ENCODE data around the gene SLC7A4. TPM values are rescaled to one million over a fixed set of nuclear protein-coding genes. Genes with fewer than 3 reads are reported as not detected.
A peak's percentile ranks its signal among the peaks of the same experiment; 100 is the strongest.
"Not testable (repeated sequence)": the region's sequence is repeated elsewhere in the genome, so short reads cannot be mapped to it uniquely, and the experiment has no call there.

SLC7A4 gene
- total RNA-seq (under 1 TPM; 0.13 to 0.15 TPM), total RNA-seq (0 reads per million in 2 donors)

GRCh38 chr22:21032037-21032867, at the start of gene SLC7A4:
TSS of gene SLC7A4 (minus strand) at chr22:21032561. CDS start at chr22:21031812, 749 bp downstream.
- peak within 1 kb of the TSS; percentile 75 for H3K4me3 Mint-ChIP-seq
- peaks cover 48% of the 10 kb centered on the region for H3K27me3 Mint-ChIP-seq
- peak; percentile 48 for ATAC-seq
- DNase-seq = no peak
- H3K36me3 Mint-ChIP-seq (ENCODE audit: low read depth) = peaks cover 3% of the 10 kb centered on the region
- peaks cover 6% of the 10 kb centered on the region for H3K4me1 Mint-ChIP-seq
- H3K27ac Mint-ChIP-seq = no peak within 1 kb of the TSS
- H3K9me3 ChIP-seq (ENCODE audit: control insufficient read depth, low read length, poor library complexity, severe bottlenecking) = no peaks in the 10 kb centered on the region

GRCh38 chr22:21080435-21081137, 48.2 kb upstream of the SLC7A4 start:
- Mint-ChIP-seq H3K27me3 (peaks cover 11% of the 10 kb centered on the region), H3K36me3 (ENCODE audit: low read depth) (no peaks in the 10 kb centered on the region), H3K4me1 (no peaks in the 10 kb centered on the region), H3K4me3 (no peak overlapping the region), H3K27ac (no peak overlapping the region)
- DNase-seq = no peak
- H3K9me3 ChIP-seq (ENCODE audit: control insufficient read depth, low read length, poor library complexity, severe bottlenecking) = no peaks in the 10 kb centered on the region
- ATAC-seq = no peak

GRCh38 chr22:21079493-21079892, 47.1 kb upstream of the SLC7A4 start:
- no peaks in the 10 kb centered on the region for H3K4me1 Mint-ChIP-seq
- no peaks in the 10 kb centered on the region for H3K36me3 Mint-ChIP-seq (ENCODE audit: low read depth)
- no peak overlapping the region for H3K27ac Mint-ChIP-seq
- H3K27me3 Mint-ChIP-seq = peaks cover 11% of the 10 kb centered on the region
- H3K9me3 ChIP-seq (ENCODE audit: control insufficient read depth, low read length, poor library complexity, severe bottlenecking) = no peaks in the 10 kb centered on the region
- ATAC-seq (no peak), DNase-seq (no peak)
- no peak overlapping the region for H3K4me3 Mint-ChIP-seq

- Mint-ChIP-seq H3K27ac (no peak overlapping the region), H3K36me3 (ENCODE audit: low read depth) (no peaks in the 10 kb centered on the region), H3K27me3 (peaks cover 11% of the 10 kb centered on the region), H3K4me3 (no peak overlapping the region), H3K4me1 (no peaks in the 10 kb centered on the region)
- H3K9me3 ChIP-seq (ENCODE audit: control insufficient read depth, low read length, poor library complexity, severe bottlenecking) = no peaks in the 10 kb centered on the region
- ATAC-seq = no peak
- no peak for DNase-seq
These were observed 46.6 kb upstream of the SLC7A4 start for GRCh38 chr22:21078916-21079315.

- H3K9me3 ChIP-seq (ENCODE audit: control insufficient read depth, low read length, poor library complexity, severe bottlenecking) = no peaks in the 10 kb centered on the region
- Mint-ChIP-seq H3K4me3 (no peak overlapping the region), H3K27ac (no peak overlapping the region), H3K4me1 (no peaks in the 10 kb centered on the region), H3K27me3 (peaks cover 11% of the 10 kb centered on the region), H3K36me3 (ENCODE audit: low read depth) (no peaks in the 10 kb centered on the region)
- no peak for ATAC-seq
- DNase-seq = no peak
These were observed 45.6 kb upstream of the SLC7A4 start for GRCh38 chr22:21077884-21078508.

- Mint-ChIP-seq H3K27me3 (peaks cover 11% of the 10 kb centered on the region), H3K36me3 (ENCODE audit: low read depth) (no peaks in the 10 kb centered on the region), H3K4me1 (no peaks in the 10 kb centered on the region), H3K27ac (no peak overlapping the region), H3K4me3 (no peak overlapping the region)
- H3K9me3 ChIP-seq (ENCODE audit: control insufficient read depth, low read length, poor library complexity, severe bottlenecking) = no peaks in the 10 kb centered on the region
- ATAC-seq (no peak), DNase-seq (no peak)
These were observed 44.7 kb upstream of the SLC7A4 start for GRCh38 chr22:21076912-21077625.

- ATAC-seq = no peak
- H3K27ac Mint-ChIP-seq = no peak overlapping the region
- no peak overlapping the region for H3K4me3 Mint-ChIP-seq
- DNase-seq = no peak
- no peaks in the 10 kb centered on the region for H3K4me1 Mint-ChIP-seq
- H3K27me3 Mint-ChIP-seq = peaks cover 11% of the 10 kb centered on the region
- no peaks in the 10 kb centered on the region for H3K36me3 Mint-ChIP-seq (ENCODE audit: low read depth)
- H3K9me3 ChIP-seq (ENCODE audit: control insufficient read depth, low read length, poor library complexity, severe bottlenecking) = no peaks in the 10 kb centered on the region
These were observed 43.3 kb upstream of the SLC7A4 start for GRCh38 chr22:21075516-21076138.

GRCh38 chr22:21074102-21074715, 41.8 kb upstream of the SLC7A4 start:
- DNase-seq (no peak), ATAC-seq (peak; percentile 32)
- no peaks in the 10 kb centered on the region for H3K9me3 ChIP-seq (ENCODE audit: control insufficient read depth, low read length, poor library complexity, severe bottlenecking)
- no peaks in the 10 kb centered on the region for H3K36me3 Mint-ChIP-seq (ENCODE audit: low read depth)
- peaks cover 11% of the 10 kb centered on the region for H3K27me3 Mint-ChIP-seq
- H3K4me3 Mint-ChIP-seq = no peak overlapping the region
- no peaks in the 10 kb centered on the region for H3K4me1 Mint-ChIP-seq
- no peak overlapping the region for H3K27ac Mint-ChIP-seq

- DNase-seq = no peak
- Mint-ChIP-seq H3K27ac (no peak overlapping the region), H3K4me3 (no peak overlapping the region), H3K4me1 (no peaks in the 10 kb centered on the region), H3K27me3 (peaks cover 8% of the 10 kb centered on the region), H3K36me3 (ENCODE audit: low read depth) (no peaks in the 10 kb centered on the region)
- no peak for ATAC-seq
- no peaks in the 10 kb centered on the region for H3K9me3 ChIP-seq (ENCODE audit: control insufficient read depth, low read length, poor library complexity, severe bottlenecking)
These were observed 41.1 kb upstream of the SLC7A4 start for GRCh38 chr22:21073482-21073881.

GRCh38 chr22:21073023-21073422, 40.7 kb upstream of the SLC7A4 start:
- H3K9me3 ChIP-seq (ENCODE audit: control insufficient read depth, low read length, poor library complexity, severe bottlenecking) = no peaks in the 10 kb centered on the region
- H3K4me3 Mint-ChIP-seq = no peak overlapping the region
- no peaks in the 10 kb centered on the region for H3K4me1 Mint-ChIP-seq
- H3K36me3 Mint-ChIP-seq (ENCODE audit: low read depth) = no peaks in the 10 kb centered on the region
- ATAC-seq (no peak), DNase-seq (no peak)
- H3K27me3 Mint-ChIP-seq = peaks cover 7% of the 10 kb centered on the region
- no peak overlapping the region for H3K27ac Mint-ChIP-seq

- not testable (repeated sequence) for ATAC-seq; H3K9me3 ChIP-seq (ENCODE audit: control insufficient read depth, low read length, poor library complexity, severe bottlenecking); H3K27me3 Mint-ChIP-seq; H3K27ac Mint-ChIP-seq; H3K4me3 Mint-ChIP-seq; H3K4me1 Mint-ChIP-seq; DNase-seq; H3K36me3 Mint-ChIP-seq (ENCODE audit: low read depth)
These were observed 39.4 kb upstream of the SLC7A4 start for GRCh38 chr22:21071796-21072195.

Data from T-helper 17 cell (primary cell).